ENCODE data around the gene SLC16A7.

- no peak for TF ChIP-seq CTCF (IDR thresholded peaks at IDR 0.05)
- TF ChIP-seq ZFX (IDR thresholded peaks at IDR 0.05; ENCODE audit: borderline replicate concordance) = no peak
These were observed 38.4 kb downstream of the SLC16A7 start for GRCh38 chr12:59634254-59634653.

Data from 22Rv1 (cell line).